SU-DHL-6 (cell line): ENCODE measurements around the gene PPHLN1.

Source experiments
- H2AFZ ChIP-seq: fragments of 200-600 bp; sonication (generic); 2 replicates; pipeline ENCODE4 v1.6.1; 2014; ENCODE audit warnings: low read depth, mild to moderate bottlenecking, moderate library complexity, mixed read lengths, antibody characterized with exemption, low read length; ENCODE audit not compliant: severe bottlenecking
- H3F3A ChIP-seq: fragments of 200-600 bp; shearing (Covaris generic); 2 replicates; pipeline ENCODE4 v1.6.0; 2016; ENCODE audit warnings: antibody characterized with exemption, mild to moderate bottlenecking; ENCODE audit not compliant: insufficient read depth
- H3K27ac ChIP-seq: fragments of 200-600 bp; sonication (generic); 2 replicates; pipeline ENCODE4 v1.5.1; 2016; ENCODE audit warnings: low read depth, mild to moderate bottlenecking, low read length, moderate library complexity, mixed read lengths
- H3K27me3 ChIP-seq: fragments of 200-600 bp; sonication (generic), shearing (Covaris generic); 2 replicates; pipeline ENCODE4 v1.6.0; 2014; ENCODE audit warnings: mild to moderate bottlenecking, low read length
- H3K36me3 ChIP-seq: fragments of 200-600 bp; sonication (generic); 2 replicates; pipeline ENCODE4 v1.6.1; 2014; ENCODE audit warnings: mild to moderate bottlenecking, low read length, mixed read lengths
- H3K4me2 ChIP-seq: fragments of 300-600, 200-600 bp; shearing (Covaris generic), sonication (generic); 2 replicates; pipeline ENCODE4 v1.6.0; 2014; ENCODE audit warnings: low read length, low read depth, mild to moderate bottlenecking; ENCODE audit not compliant: poor library complexity, severe bottlenecking
- H3K4me3 ChIP-seq: fragments of 200-600 bp; sonication (generic); 2 replicates; pipeline ENCODE4 v1.5.1; 2014; ENCODE audit warnings: antibody characterized with exemption, low read length, mild to moderate bottlenecking, mixed read lengths; ENCODE audit not compliant: insufficient read depth, poor library complexity, severe bottlenecking
- H3K79me2 ChIP-seq: fragments of 200-600 bp; sonication (generic); 2 replicates; pipeline ENCODE4 v1.6.1; 2014; ENCODE audit warnings: mild to moderate bottlenecking, low read length, moderate library complexity; ENCODE audit not compliant: insufficient read depth
- H3K9ac ChIP-seq: fragments of 200-600 bp; sonication (generic); 2 replicates; pipeline ENCODE4 v1.7.0; 2014; ENCODE audit warnings: mild to moderate bottlenecking, low read length
- H3K9me2 ChIP-seq: fragments of 200-600 bp; sonication (generic); replicated peaks from 2 replicates; pipeline ENCODE4 v1.6.1; 2014; ENCODE audit warnings: low read length; ENCODE audit not compliant: insufficient read depth
- H3K9me3 ChIP-seq: fragments of 200-600 bp; sonication (generic); 2 replicates; pipeline ENCODE4 v1.6.1; 2014; ENCODE audit warnings: low read length, mixed read lengths; ENCODE audit not compliant: insufficient read depth
- H4K20me1 ChIP-seq: fragments of 200-600 bp; sonication (generic); 2 replicates; pipeline ENCODE4 v1.6.1; 2014; ENCODE audit warnings: low read depth, mild to moderate bottlenecking, antibody characterized with exemption, low read length, moderate library complexity, mixed read lengths
- EZH2phosphoT487 ChIP-seq: fragments of 200-600 bp; sonication (generic), shearing (Covaris generic); conservative IDR thresholded peaks from 2 replicates; pipeline ENCODE4 v1.6.1; 2018; ENCODE audit warnings: mild to moderate bottlenecking, antibody characterized with exemption, low read length, moderate library complexity, mixed read lengths
- TF ChIP-seq, protein P1 (sequence below): fragments of 200-600 bp; sonication (generic); IDR thresholded peaks from one replicate; pipeline ENCODE4 v1.5.1; 2017; ENCODE audit warnings: antibody characterized with exemption, mild to moderate bottlenecking, low read length, moderate library complexity; ENCODE audit not compliant: insufficient read depth, poor library complexity, severe bottlenecking

Gene PPHLN1

DNA sequence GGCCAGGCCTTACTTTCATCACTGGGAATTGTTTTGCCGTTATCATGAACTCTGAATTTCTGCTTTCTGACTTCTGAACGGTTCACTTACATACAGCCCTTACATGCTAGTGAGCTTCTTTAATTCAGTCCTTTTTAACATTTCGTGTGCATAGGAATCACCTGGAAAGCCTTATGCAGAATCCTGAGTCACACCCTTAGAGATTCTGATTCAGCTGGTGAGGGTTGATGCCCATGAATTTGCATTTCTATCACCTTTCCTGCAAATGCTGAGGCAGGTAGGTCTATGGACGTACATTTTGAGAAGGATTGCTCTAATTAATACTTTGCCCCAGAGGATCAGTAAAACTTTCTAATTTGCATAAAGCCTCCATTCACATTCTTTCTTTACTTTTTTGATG, 44.0 kb downstream of the PPHLN1 start:
- Histone ChIP-seq H3K9ac (no peak overlapping the region), H3F3A (peaks cover 8% of the 10 kb centered on the region; the same call in 1 of the 2 replicates), H3K36me3 (0 out of 2 replicates have a peak, but pooled peaks cover 3% of the 10 kb centered on the region), H3K4me3 (no peak overlapping the region), H3K27ac (no peak overlapping the region), H3K9me3 (no peaks in the 10 kb centered on the region), H3K4me2 (no peak overlapping the region), H2AFZ (no peak overlapping the region), H3K27me3 (no peaks in the 10 kb centered on the region), H4K20me1 (no peaks in the 10 kb centered on the region), H3K79me2 (no peaks in the 10 kb centered on the region; the same call in 1 of the 2 replicates), H3K9me2 (no peaks in the 10 kb centered on the region)
- TF ChIP-seq, protein P1, sequence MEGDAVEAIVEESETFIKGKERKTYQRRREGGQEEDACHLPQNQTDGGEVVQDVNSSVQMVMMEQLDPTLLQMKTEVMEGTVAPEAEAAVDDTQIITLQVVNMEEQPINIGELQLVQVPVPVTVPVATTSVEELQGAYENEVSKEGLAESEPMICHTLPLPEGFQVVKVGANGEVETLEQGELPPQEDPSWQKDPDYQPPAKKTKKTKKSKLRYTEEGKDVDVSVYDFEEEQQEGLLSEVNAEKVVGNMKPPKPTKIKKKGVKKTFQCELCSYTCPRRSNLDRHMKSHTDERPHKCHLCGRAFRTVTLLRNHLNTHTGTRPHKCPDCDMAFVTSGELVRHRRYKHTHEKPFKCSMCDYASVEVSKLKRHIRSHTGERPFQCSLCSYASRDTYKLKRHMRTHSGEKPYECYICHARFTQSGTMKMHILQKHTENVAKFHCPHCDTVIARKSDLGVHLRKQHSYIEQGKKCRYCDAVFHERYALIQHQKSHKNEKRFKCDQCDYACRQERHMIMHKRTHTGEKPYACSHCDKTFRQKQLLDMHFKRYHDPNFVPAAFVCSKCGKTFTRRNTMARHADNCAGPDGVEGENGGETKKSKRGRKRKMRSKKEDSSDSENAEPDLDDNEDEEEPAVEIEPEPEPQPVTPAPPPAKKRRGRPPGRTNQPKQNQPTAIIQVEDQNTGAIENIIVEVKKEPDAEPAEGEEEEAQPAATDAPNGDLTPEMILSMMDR = no peak
- TF ChIP-seq EZH2phosphoT487 = no peak

GRCh38 chr12:42372154-42372791, 46.3 kb downstream of the PPHLN1 start:
- peaks cover 16% of the 10 kb centered on the region; the same call in 1 of the 2 replicates for H3K36me3 ChIP-seq
- H4K20me1 ChIP-seq = no peaks in the 10 kb centered on the region
- H3K79me2 ChIP-seq = no peaks in the 10 kb centered on the region; the same call in 1 of the 2 replicates
- H3K27me3 ChIP-seq = no peaks in the 10 kb centered on the region
- TF ChIP-seq, protein P1 = peak; percentile 65
- no peak for TF ChIP-seq EZH2phosphoT487
- H3K9ac ChIP-seq = no peak overlapping the region
- H3K9me3 ChIP-seq = no peaks in the 10 kb centered on the region
- no peak overlapping the region for H3K4me2 ChIP-seq
- H3K27ac ChIP-seq = no peak overlapping the region
- H2AFZ ChIP-seq = no peak overlapping the region
- no peaks in the 10 kb centered on the region for H3K9me2 ChIP-seq
- H3F3A ChIP-seq = peaks cover 8% of the 10 kb centered on the region; the same call in 1 of the 2 replicates
- H3K4me3 ChIP-seq = no peak overlapping the region

- TF ChIP-seq EZH2phosphoT487 = no peak
- TF ChIP-seq, protein P1 = no peak
- Histone ChIP-seq H3K9ac (no peak overlapping the region), H3K36me3 (peaks cover 18% of the 10 kb centered on the region; the same call in 1 of the 2 replicates), H3K27me3 (no peaks in the 10 kb centered on the region), H3K9me3 (no peaks in the 10 kb centered on the region), H3K9me2 (no peaks in the 10 kb centered on the region), H3F3A (peaks cover 8% of the 10 kb centered on the region; the same call in 1 of the 2 replicates), H4K20me1 (no peaks in the 10 kb centered on the region), H3K4me2 (peak overlapping the region; percentile 21), H2AFZ (no peak overlapping the region), H3K27ac (peak overlapping the region; percentile 51), H3K79me2 (no peaks in the 10 kb centered on the region), H3K4me3 (no peak overlapping the region)
These were observed 47.7 kb downstream of the PPHLN1 start for GRCh38 chr12:42373669-42374068.
